ENCODE results near the gene EML4. TPM values are rescaled to one million over a fixed set of nuclear protein-coding genes. Genes with fewer than 3 reads are reported as not detected.
"Not testable (repeated sequence)": the region's sequence is repeated elsewhere in the genome, so short reads cannot be mapped to it uniquely, and the experiment has no call there.

The EML4 gene
- polyA plus RNA-seq, 1 donor (not counting 4 experiments of a cell fraction or from before 2014, with no cell fraction given): 36.4 TPM

DNA sequence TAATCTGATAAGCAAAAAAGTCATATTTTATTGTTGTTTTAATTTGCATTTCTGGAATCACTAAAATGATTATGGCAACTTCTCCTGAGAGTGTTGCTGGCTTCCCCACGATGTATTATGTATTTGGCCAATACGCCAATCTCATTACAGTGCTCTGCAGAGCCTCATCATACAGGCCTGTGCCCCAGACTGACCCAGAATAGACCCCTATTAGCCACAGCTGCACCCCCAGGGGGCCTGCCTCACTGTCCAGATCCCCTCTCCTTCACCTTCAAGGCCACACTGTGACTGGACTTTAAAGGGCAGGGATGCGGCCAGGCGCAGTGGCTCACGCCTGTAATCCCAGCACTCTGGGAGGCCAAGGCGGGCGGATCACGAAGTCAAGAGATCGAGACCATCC lies 209.3 kb downstream of the EML4 start:
- Histone ChIP-seq H3K27ac (ENCODE audit: control insufficient read depth, insufficient read depth, low read length) (no peak overlapping the region), H3K9ac (ENCODE audit: control insufficient read depth, extremely low read depth, insufficient read depth, low read length) (no peak overlapping the region), H3K9me3 (ENCODE audit: control insufficient read depth, low read depth, low read length) (no peaks in the 10 kb centered on the region), H3K27me3 (ENCODE audit: control insufficient read depth, extremely low read depth, insufficient read depth, low read length) (no peaks in the 10 kb centered on the region), H3K9me1 (ENCODE audit: control insufficient read depth, extremely low read depth, insufficient read depth, low read length) (no peaks in the 10 kb centered on the region), H3K4me2 (ENCODE audit: control insufficient read depth, extremely low read depth, insufficient read depth, low read depth, low read length) (no peak overlapping the region), H3K4me3 (ENCODE audit: control insufficient read depth in 2 of 3, extremely low read depth in 1 of 3, insufficient read depth in 2 of 3, low read depth in 1 of 3, low read length in 3 of 3) (no peak overlapping the region), H3K4me1 (ENCODE audit: control insufficient read depth, extremely low read depth, insufficient read depth, low read length) (no peaks in the 10 kb centered on the region), H2AFZ (ENCODE audit: control insufficient read depth, low read length) (no peak overlapping the region), H3K79me2 (ENCODE audit: control insufficient read depth, insufficient read depth, low read length) (no peaks in the 10 kb centered on the region), H3K36me3 (ENCODE audit: control insufficient read depth in 2 of 2, extremely low read depth in 1 of 2, insufficient read depth in 2 of 2, low read length in 2 of 2) (no peaks in the 10 kb centered on the region), H4K20me1 (ENCODE audit: control insufficient read depth, extremely low read depth, insufficient read depth, low read length) (no peaks in the 10 kb centered on the region)
- dilution Hi-C loops (cut with MboI; ENCODE audit: extremely low pct_ligation_motif_present, low sequenced_read_pairs): no loop called here
- FAIRE-seq (no peak), DNase-seq (ENCODE audit: low read depth, low spot score) (no peak)
- TF ChIP-seq EZH2 (IDR thresholded peaks at IDR 0.05; ENCODE audit: low read length): no peak
- TF ChIP-seq, protein P1, sequence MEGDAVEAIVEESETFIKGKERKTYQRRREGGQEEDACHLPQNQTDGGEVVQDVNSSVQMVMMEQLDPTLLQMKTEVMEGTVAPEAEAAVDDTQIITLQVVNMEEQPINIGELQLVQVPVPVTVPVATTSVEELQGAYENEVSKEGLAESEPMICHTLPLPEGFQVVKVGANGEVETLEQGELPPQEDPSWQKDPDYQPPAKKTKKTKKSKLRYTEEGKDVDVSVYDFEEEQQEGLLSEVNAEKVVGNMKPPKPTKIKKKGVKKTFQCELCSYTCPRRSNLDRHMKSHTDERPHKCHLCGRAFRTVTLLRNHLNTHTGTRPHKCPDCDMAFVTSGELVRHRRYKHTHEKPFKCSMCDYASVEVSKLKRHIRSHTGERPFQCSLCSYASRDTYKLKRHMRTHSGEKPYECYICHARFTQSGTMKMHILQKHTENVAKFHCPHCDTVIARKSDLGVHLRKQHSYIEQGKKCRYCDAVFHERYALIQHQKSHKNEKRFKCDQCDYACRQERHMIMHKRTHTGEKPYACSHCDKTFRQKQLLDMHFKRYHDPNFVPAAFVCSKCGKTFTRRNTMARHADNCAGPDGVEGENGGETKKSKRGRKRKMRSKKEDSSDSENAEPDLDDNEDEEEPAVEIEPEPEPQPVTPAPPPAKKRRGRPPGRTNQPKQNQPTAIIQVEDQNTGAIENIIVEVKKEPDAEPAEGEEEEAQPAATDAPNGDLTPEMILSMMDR (optimal IDR thresholded peaks at IDR 0.05 in 1 of 3, IDR thresholded peaks at IDR 0.05 in 1 of 3, conservative IDR thresholded peaks at IDR 0.05 in 1 of 3; ENCODE audit: extremely low read depth in 1 of 3, insufficient read depth in 2 of 3, low read length in 3 of 3): no peak

DNA sequence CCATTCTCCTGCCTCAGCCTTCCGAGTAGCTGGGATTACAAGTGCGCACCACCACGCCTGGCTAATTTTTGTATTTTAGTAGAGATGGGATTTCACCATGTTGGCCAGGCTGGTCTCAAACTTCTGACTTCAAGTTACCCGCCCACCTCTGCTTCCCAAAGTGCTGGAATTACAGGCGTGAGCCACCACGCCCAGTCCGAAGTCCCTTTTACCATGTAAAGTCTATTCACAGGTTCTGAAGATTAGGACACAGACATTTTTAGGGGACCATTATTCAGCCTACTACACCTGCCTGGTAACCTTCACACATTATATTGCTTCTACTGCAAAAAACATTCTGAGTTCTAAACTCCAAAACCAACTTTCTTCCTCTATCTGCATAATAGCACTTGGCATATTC lies 210.9 kb downstream of the EML4 start:
- H3K79me2 ChIP-seq (ENCODE audit: control insufficient read depth, insufficient read depth, low read length); H3K4me1 ChIP-seq (ENCODE audit: control insufficient read depth, extremely low read depth, insufficient read depth, low read length); H3K9ac ChIP-seq (ENCODE audit: control insufficient read depth, extremely low read depth, insufficient read depth, low read length); FAIRE-seq; dilution Hi-C loops (cut with MboI; ENCODE audit: extremely low pct_ligation_motif_present, low sequenced_read_pairs); H3K27me3 ChIP-seq (ENCODE audit: control insufficient read depth, extremely low read depth, insufficient read depth, low read length); H3K27ac ChIP-seq (ENCODE audit: control insufficient read depth, insufficient read depth, low read length); H3K36me3 ChIP-seq (ENCODE audit: control insufficient read depth in 2 of 2, extremely low read depth in 1 of 2, insufficient read depth in 2 of 2, low read length in 2 of 2); H3K9me1 ChIP-seq (ENCODE audit: control insufficient read depth, extremely low read depth, insufficient read depth, low read length); H2AFZ ChIP-seq (ENCODE audit: control insufficient read depth, low read length); H3K4me3 ChIP-seq (ENCODE audit: control insufficient read depth in 2 of 3, extremely low read depth in 1 of 3, insufficient read depth in 2 of 3, low read depth in 1 of 3, low read length in 3 of 3); H3K9me3 ChIP-seq (ENCODE audit: control insufficient read depth, low read depth, low read length); H4K20me1 ChIP-seq (ENCODE audit: control insufficient read depth, extremely low read depth, insufficient read depth, low read length); H3K4me2 ChIP-seq (ENCODE audit: control insufficient read depth, extremely low read depth, insufficient read depth, low read depth, low read length); DNase-seq (ENCODE audit: low read depth, low spot score): not testable (repeated sequence)

DNA sequence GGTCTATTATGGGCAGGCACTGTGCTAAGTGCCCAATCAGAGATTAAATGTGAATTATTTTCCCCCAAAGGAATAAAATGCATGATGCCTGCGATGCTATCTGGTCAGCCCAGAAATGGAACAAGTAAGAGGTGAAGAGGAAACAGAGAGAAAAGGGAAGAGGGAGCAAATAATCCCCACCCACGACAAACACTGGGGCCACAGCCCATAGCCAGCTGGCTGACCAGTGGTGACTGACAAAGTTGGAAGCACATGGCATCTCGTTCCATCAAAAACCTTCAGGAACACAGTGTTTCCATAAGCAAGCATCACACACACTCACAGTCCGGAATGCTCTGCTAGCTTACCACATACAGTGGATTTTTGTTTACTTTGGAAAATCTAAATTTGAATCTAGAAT lies 213.0 kb downstream of the EML4 start:
- Histone ChIP-seq H3K4me3 (ENCODE audit: control insufficient read depth in 2 of 3, extremely low read depth in 1 of 3, insufficient read depth in 2 of 3, low read depth in 1 of 3, low read length in 3 of 3) (no peak overlapping the region), H3K79me2 (ENCODE audit: control insufficient read depth, insufficient read depth, low read length) (no peaks in the 10 kb centered on the region), H2AFZ (ENCODE audit: control insufficient read depth, low read length) (no peak overlapping the region), H3K27ac (ENCODE audit: control insufficient read depth, insufficient read depth, low read length) (no peak overlapping the region), H3K36me3 (ENCODE audit: control insufficient read depth in 2 of 2, extremely low read depth in 1 of 2, insufficient read depth in 2 of 2, low read length in 2 of 2) (no peaks in the 10 kb centered on the region), H4K20me1 (ENCODE audit: control insufficient read depth, extremely low read depth, insufficient read depth, low read length) (no peaks in the 10 kb centered on the region), H3K4me2 (ENCODE audit: control insufficient read depth, extremely low read depth, insufficient read depth, low read depth, low read length) (no peak overlapping the region), H3K9me1 (ENCODE audit: control insufficient read depth, extremely low read depth, insufficient read depth, low read length) (no peaks in the 10 kb centered on the region), H3K4me1 (ENCODE audit: control insufficient read depth, extremely low read depth, insufficient read depth, low read length) (no peaks in the 10 kb centered on the region), H3K9me3 (ENCODE audit: control insufficient read depth, low read depth, low read length) (no peaks in the 10 kb centered on the region), H3K27me3 (ENCODE audit: control insufficient read depth, extremely low read depth, insufficient read depth, low read length) (no peaks in the 10 kb centered on the region), H3K9ac (ENCODE audit: control insufficient read depth, extremely low read depth, insufficient read depth, low read length) (no peak overlapping the region)
- DNase-seq (ENCODE audit: low read depth, low spot score) (no peak), FAIRE-seq (no peak)
- dilution Hi-C loops (cut with MboI; ENCODE audit: extremely low pct_ligation_motif_present, low sequenced_read_pairs): no loop called here
- TF ChIP-seq, protein P1 (optimal IDR thresholded peaks at IDR 0.05 in 1 of 3, IDR thresholded peaks at IDR 0.05 in 1 of 3, conservative IDR thresholded peaks at IDR 0.05 in 1 of 3; ENCODE audit: extremely low read depth in 1 of 3, insufficient read depth in 2 of 3, low read length in 3 of 3): no peak
- TF ChIP-seq EZH2 (IDR thresholded peaks at IDR 0.05; ENCODE audit: low read length): no peak

Data from keratinocyte (primary cell).